ENCODE data around the gene UBR4. TPM values are rescaled to one million over a fixed set of nuclear protein-coding genes. Genes with fewer than 3 reads are reported as not detected.

The UBR4 gene
- total RNA-seq, result 100 to 1,000 TPM; 124 to 198 (median 131) TPM

DNA sequence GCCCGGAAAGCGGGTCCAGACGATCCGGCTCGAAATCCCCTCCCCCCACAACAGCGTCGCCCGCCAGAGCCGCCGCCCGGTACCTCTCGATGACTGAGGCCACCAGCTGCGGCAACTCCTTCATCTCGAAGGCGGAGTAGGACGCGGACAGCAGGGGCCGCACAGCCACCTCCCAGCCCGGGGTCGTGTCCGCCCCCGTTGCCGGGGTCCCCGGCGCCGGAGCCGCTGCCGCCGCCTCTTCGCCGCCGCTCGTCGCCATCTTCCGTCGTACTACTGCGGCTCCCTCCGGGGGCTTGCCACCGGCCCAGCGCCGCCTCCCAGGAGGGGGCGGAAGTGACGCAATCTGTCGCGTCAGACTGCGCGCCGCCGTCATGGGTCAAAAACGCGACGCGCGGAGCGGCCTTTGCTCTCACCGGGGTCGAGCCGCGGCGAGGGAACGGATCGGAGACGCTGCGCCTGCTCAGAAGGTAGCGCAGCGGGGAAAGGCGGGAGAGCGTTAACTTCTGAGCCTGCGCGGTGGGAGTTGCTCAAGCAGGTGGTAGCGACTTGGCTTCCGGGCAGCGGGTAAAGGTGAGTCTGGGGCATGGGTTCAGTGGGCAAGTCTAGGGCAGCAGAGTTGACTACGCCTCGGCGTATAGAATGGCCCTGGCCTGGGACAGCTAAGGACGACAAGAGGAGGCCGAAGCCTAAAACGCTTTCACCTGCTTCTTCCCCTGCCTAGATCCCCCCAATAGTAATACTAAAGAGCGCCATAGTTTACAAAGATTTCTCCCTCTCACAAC, at the start of gene UBR4:
Gene UBR4, minus strand, starts transcription at position 277 of the 782 bp plus-strand sequence. Its CDS starts 18 bp downstream, at position 259.
- TF ChIP-seq, protein P1, sequence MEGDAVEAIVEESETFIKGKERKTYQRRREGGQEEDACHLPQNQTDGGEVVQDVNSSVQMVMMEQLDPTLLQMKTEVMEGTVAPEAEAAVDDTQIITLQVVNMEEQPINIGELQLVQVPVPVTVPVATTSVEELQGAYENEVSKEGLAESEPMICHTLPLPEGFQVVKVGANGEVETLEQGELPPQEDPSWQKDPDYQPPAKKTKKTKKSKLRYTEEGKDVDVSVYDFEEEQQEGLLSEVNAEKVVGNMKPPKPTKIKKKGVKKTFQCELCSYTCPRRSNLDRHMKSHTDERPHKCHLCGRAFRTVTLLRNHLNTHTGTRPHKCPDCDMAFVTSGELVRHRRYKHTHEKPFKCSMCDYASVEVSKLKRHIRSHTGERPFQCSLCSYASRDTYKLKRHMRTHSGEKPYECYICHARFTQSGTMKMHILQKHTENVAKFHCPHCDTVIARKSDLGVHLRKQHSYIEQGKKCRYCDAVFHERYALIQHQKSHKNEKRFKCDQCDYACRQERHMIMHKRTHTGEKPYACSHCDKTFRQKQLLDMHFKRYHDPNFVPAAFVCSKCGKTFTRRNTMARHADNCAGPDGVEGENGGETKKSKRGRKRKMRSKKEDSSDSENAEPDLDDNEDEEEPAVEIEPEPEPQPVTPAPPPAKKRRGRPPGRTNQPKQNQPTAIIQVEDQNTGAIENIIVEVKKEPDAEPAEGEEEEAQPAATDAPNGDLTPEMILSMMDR (IDR thresholded peaks at IDR 0.05; ENCODE audit: low read depth), result no peak

DNA sequence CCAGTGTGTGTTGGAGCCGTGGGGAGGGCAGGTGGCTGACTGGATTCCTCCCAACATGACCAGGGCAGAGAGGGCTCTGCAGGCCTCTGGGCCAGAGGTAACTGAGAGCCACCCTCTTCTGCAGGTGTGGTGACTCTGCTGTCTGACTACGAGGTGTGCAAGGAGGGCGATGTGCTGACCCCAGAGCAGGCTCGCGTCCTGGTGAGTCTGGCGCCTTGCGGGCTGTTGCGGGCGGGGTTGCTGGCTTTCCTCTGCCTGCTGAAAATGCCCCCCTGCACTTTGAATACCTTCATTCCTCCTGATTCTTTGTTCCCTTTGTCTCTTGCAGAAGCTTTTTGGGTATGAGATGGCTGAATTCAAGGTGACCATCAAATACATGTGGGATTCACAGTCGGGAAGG, 48.3 kb upstream of the UBR4 start:
- TF ChIP-seq, protein P1 (IDR thresholded peaks at IDR 0.05; ENCODE audit: low read depth), result no peak

DNA sequence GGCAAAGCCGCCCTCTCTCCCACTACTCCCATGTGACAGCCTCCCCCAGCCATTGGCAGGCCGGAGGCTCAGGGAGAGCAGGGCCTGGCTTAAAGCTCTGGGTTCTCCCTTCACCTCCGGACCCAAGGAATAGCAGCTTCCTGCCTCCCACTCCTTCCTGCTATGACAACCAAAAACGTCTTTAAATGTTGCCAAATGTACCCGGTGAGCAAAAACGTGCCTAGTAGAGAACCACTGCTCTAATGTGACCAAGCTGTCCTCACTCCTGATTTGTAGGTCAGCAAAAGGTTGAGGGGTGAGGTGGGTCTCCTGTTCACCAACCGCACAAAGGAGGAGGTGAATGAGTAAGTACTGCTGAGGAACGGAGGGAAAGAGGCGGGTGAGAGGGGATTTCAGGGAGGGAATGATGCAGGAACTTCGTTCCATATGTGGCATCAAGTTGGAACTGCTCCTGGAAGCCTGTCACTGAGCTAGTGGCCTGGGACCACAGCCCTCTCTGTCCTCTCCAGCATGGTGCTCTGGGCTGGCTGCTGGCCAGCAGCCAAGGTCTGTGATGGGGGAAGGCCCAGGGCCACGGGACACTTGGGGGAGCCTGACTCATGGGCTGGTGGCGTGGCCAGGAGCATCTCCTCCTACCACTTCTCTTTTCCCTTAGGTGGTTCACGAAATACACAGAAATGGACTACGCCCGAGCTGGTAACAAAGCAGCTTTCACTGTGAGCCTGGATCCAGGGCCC, 47.3 kb upstream of the UBR4 start:
- TF ChIP-seq, protein P1 (IDR thresholded peaks at IDR 0.05; ENCODE audit: low read depth), result no peak

DNA sequence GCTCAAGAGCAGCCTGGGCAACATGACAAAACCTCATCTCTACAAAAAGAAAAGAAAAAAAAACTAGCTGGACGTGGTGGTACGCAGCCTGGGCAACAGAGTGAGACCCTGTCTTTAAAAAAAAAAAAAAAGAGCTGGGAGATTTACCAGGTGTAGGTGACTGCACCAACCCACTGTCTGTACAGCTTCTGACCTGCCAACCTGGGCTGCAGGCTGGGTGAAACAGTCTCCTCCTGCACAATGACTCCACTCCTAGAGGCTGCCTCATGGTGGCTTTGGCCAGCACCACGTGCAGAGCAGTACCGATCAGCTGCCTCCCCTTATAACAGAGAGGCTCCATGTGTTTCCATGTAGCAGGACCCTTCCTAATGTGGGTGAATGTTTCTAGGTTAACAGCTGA, 45.2 kb upstream of the UBR4 start:
- TF ChIP-seq, protein P1 (IDR thresholded peaks at IDR 0.05; ENCODE audit: low read depth), result no peak

DNA sequence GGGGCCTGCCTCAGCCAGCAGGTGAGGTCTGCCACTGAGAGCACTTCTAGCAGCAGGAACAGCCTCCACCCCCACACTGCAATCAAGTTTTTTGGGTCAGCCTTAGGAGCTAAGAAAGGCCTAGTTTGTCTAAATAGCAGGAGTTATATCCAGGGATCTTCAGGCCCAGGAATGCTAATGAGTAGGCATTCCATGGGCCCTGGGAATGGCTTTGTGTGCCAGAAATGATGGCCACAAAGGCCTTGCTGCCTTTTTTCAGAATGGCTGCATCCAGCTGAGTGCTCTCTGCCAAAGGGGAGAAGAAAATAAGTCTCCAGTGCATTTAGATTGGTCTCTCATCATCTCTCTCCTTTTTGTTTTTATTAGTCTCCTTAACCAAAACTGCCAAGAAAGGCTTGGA, 44.4 kb upstream of the UBR4 start:
- TF ChIP-seq, protein P1 (IDR thresholded peaks at IDR 0.05; ENCODE audit: low read depth), result no peak

DNA sequence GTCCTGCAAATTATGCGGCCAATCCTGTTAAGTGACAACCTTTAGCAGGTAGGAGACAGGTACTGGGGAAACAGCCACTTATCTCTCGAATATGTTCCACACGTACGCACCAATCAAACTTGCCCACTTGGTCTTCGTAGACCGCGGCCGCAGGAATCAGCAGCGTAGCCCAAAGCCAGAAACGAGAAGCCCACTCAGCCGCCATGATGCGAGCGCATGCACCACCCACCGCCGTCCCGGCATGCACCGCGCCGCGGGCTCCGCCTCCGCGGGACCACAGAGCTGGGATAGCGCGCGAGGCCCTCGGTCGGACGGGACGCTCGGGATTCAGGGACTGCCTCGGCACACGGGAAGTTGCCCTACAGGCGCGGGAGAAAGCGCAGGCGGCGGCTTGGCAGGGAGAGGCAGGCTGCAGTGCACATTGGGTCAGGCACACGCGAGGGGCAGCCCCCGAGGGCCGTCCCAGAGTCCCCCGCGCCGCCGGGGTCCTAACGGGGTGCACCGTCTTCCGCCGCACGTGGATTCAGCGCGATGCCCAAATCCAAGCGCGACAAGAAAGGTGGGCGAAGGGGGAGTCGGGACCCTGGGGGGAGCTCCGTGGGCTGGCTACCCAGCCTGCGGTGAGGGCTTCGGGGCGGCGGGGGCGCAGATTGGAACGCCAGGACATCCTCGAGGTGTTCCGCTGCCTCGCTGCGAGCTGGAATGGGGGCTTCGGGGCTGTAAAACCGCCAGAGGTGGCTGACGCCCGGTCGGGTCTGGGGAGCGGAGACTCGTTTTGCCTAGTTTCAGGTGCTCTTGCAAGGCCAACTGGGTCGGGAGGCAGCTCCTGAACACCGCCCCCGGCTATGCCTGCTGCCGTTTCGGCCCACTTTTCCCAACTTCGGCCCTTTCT, 41.5 kb upstream of the UBR4 start, which contains the start of the genes EMC1 and MRTO4:
Gene EMC1, minus strand, starts transcription at position 220 of the 892 bp plus-strand sequence. Its CDS starts 15 bp downstream, at position 205.
Gene MRTO4, plus strand, starts transcription at position 501 of the 892 bp plus-strand sequence. Its CDS starts 31 bp downstream, at position 532.
- TF ChIP-seq, protein P1 (IDR thresholded peaks at IDR 0.05; ENCODE audit: low read depth), result no peak
